ENCODE data around the gene C11orf98. TPM values are rescaled to one million over a fixed set of nuclear protein-coding genes. Genes with fewer than 3 reads are reported as not detected.
"Not testable (repeated sequence)": the region's sequence is repeated elsewhere in the genome, so short reads cannot be mapped to it uniquely, and the experiment has no call there.

C11orf98 gene
- total RNA-seq, 1 donor, result 23.7 TPM

- TF ChIP-seq CTCF (IDR thresholded peaks at IDR 0.05; ENCODE audit: insufficient read depth, low read depth, low read length), result no peak
- peak overlapping the region; percentile 66 for H3K4me3 ChIP-seq (ENCODE audit: low read depth, low read length)
- DNase-seq (ENCODE audit: low read depth), result no peak
These were observed 43.8 kb upstream of the C11orf98 start for GRCh38 chr11:62708793-62709192.

- H3K4me3 ChIP-seq (ENCODE audit: low read depth, low read length), result no peak overlapping the region
- DNase-seq (ENCODE audit: low read depth), result no peak
- no peak for TF ChIP-seq CTCF (IDR thresholded peaks at IDR 0.05; ENCODE audit: insufficient read depth, low read depth, low read length)
These were observed 43.4 kb upstream of the C11orf98 start for GRCh38 chr11:62708392-62708791.

- peak within 1 kb of the TSS; percentile 79 for H3K4me3 ChIP-seq (ENCODE audit: low read depth, low read length)
- TF ChIP-seq CTCF (IDR thresholded peaks at IDR 0.05; ENCODE audit: insufficient read depth, low read depth, low read length), result no peak
- no peak for DNase-seq (ENCODE audit: low read depth)
These were observed 42.4 kb upstream of the C11orf98 start, which contains the start of the genes BSCL2 and GNG3 for GRCh38 chr11:62707277-62707861. Gene BSCL2 (minus strand): TSS chr11:62707424. CDS start chr11:62707195, 229 bp downstream. Gene GNG3 (plus strand): TSS chr11:62707676. CDS start chr11:62708296, 620 bp downstream.

GRCh38 chr11:62706850-62707247, 41.8 kb upstream of the C11orf98 start:
- no peak for DNase-seq (ENCODE audit: low read depth)
- no peak for TF ChIP-seq CTCF (IDR thresholded peaks at IDR 0.05; ENCODE audit: insufficient read depth, low read depth, low read length)
- H3K4me3 ChIP-seq (ENCODE audit: low read depth, low read length), result peak overlapping the region; percentile 79

GRCh38 chr11:62705880-62706849, 41.2 kb upstream of the C11orf98 start:
- peak; percentile 94 for DNase-seq (ENCODE audit: low read depth)
- H3K4me3 ChIP-seq (ENCODE audit: low read depth, low read length), result peak overlapping the region; percentile 79
- TF ChIP-seq CTCF (IDR thresholded peaks at IDR 0.05; ENCODE audit: insufficient read depth, low read depth, low read length), result no peak

GRCh38 chr11:62705413-62705812, 40.4 kb upstream of the C11orf98 start:
- no peak for TF ChIP-seq CTCF (IDR thresholded peaks at IDR 0.05; ENCODE audit: insufficient read depth, low read depth, low read length)
- DNase-seq (ENCODE audit: low read depth), result no peak
- peak overlapping the region; percentile 79 for H3K4me3 ChIP-seq (ENCODE audit: low read depth, low read length)

- H3K4me3 ChIP-seq (ENCODE audit: low read depth, low read length); DNase-seq (ENCODE audit: low read depth): not testable (repeated sequence)
These were observed 38.9 kb upstream of the C11orf98 start for GRCh38 chr11:62703921-62704320.

Data from fibroblast of villous mesenchyme (primary cell).